ENCODE results near the gene SPEF1. TPM values are rescaled to one million over a fixed set of nuclear protein-coding genes. Genes with fewer than 3 reads are reported as not detected.

The SPEF1 gene
- total RNA-seq, 4 donors from 2014 or later, result 1.1 to 1.8 TPM; not detected in 2

DNA sequence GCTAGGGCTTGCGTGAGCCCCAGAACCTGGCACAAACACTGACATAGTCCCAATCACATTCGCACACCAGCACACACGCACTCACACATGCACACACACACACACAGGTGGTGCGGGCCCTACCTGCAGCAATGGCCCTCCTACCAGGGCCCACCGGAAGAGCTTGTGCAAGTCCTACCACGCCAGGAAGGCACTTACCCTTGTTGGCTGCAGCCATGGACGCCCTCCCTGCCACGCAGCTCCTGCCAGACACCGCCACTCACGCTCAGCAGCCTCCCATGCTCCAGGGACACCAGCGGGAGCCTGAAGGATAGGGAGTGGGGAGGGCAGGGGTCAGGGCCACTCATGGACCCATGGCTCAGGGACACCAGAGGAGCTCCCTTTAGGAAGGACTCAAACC, 21.4 kb downstream of the SPEF1 start:
- Histone ChIP-seq H3K27ac (peak overlapping the region in 2 of 4 donors; percentile 76 to 84), H3K4me1 (peaks cover 0 to 62% (median 26%) of the 10 kb centered on the region in 4 donors), H3K4me3 (no peak overlapping the region), H3K27me3 (no peaks in the 10 kb centered on the region), H3K36me3 (peaks cover 0 to 16% (median 0%) of the 10 kb centered on the region in 3 donors), H3K9me3 (no peaks in the 10 kb centered on the region)
- WGBS, 2 donors, result 65 to 92% methylated on average over 4 to 9 of the region's 11 CpGs
- no peak for DNase-seq (ENCODE audit: low spot score in 2 of 2)
- TF ChIP-seq EP300 (IDR thresholded peaks at IDR 0.05), result no peak
- TF ChIP-seq CTCF (IDR thresholded peaks at IDR 0.05), result no peak
- TF ChIP-seq POLR2A (IDR thresholded peaks at IDR 0.05), result no peak

DNA sequence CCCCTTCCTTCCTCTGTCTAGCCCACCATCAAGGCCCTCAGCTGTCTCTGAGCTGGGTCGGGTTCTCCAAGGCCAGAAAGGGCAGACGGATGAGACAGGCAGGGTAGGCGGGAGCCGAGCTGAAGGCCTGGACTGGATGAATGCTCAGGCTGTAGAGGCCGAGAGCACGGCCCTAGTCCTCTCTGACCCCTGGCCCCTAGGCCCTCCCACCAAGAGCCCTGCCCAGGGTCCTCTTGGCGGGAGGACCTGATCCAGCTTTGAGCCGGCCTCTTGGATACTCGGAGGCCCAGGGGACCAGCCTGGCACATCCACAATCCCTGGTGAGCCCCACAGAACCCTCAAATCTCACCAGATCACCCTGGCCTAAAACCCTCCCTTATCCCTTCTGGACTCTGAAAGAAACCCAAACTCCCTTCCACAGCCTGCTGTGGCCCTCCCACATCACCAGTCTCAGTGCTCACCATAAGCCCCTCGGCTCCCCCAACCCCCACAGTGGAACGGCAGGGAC, 21.9 kb downstream of the SPEF1 start:
- H3K27ac ChIP-seq, result peak overlapping the region; percentile 23 to 84 (median 57)

DNA sequence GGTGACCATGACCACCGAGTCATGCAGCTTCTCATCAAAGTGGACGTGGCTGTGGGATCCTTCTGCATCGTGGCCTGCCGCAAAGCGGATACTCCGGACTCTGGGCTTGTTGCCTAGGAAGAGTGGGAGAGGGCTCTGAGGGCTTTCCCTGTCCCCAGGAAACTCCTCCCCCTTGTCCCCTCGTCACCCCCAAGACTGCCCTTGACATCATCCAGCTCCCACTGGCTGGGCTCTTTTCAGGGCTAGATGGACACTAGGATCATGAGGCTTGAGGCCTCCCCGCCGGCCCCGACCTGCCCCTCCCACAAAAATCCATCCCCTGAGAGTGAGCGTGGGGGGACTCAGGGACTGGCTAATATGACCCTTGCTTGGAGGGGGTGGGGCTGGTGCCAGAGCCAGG, 22.7 kb downstream of the SPEF1 start:
- H3K4me1 ChIP-seq, result peaks cover 0 to 64% (median 25%) of the 10 kb centered on the region in 4 donors
- TF ChIP-seq CTCF (IDR thresholded peaks at IDR 0.05) (no peak), POLR2A (IDR thresholded peaks at IDR 0.05) (no peak), EP300 (IDR thresholded peaks at IDR 0.05) (no peak)
- no peaks in the 10 kb centered on the region for H3K27me3 ChIP-seq
- no peak for DNase-seq (ENCODE audit: low spot score in 2 of 2)
- no peak overlapping the region for H3K4me3 ChIP-seq
- peak overlapping the region; percentile 23 to 84 (median 57) for H3K27ac ChIP-seq
- H3K36me3 ChIP-seq, result peaks cover 0 to 23% (median 0%) of the 10 kb centered on the region in 3 donors
- no peaks in the 10 kb centered on the region for H3K9me3 ChIP-seq
- 27 to 45% methylated on average over 11 of the region's 11 CpGs for WGBS, 2 donors

More for the DNA sequence above, 21.9 kb downstream of the SPEF1 start:
- H3K4me3 ChIP-seq, result no peak overlapping the region
- H3K27me3 ChIP-seq, result no peaks in the 10 kb centered on the region
- peaks cover 0 to 21% (median 0%) of the 10 kb centered on the region in 3 donors for H3K36me3 ChIP-seq
- 32 to 51% methylated on average over 6 to 11 of the region's 11 CpGs for WGBS, 2 donors
- no peak for DNase-seq (ENCODE audit: low spot score in 2 of 2)
- no peaks in the 10 kb centered on the region for H3K9me3 ChIP-seq
- H3K4me1 ChIP-seq, result peaks cover 0 to 62% (median 25%) of the 10 kb centered on the region in 4 donors
- no peak for TF ChIP-seq POLR2A (IDR thresholded peaks at IDR 0.05)
- no peak for TF ChIP-seq CTCF (IDR thresholded peaks at IDR 0.05)
- TF ChIP-seq EP300 (IDR thresholded peaks at IDR 0.05), result no peak

DNA sequence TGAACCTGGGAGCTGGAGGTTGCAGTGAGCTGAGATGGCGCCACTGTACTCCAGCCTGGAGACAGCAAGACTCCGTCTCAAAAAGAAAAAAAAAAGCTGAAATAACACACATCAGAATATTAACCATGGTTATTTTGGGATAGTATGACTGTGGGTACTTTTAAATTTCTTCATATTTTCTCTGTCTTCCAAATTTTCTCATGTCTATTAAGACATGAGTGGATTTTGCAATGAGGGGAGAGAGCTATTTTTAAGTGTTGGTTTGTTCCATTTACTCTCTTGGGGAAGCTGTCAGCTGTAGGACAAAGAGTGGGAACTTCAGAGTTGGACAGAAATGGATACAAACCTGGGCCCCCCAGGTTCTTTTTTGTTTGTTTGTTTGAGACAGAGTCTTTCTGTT, 24.0 kb downstream of the SPEF1 start:
- Histone ChIP-seq H3K27me3 (no peaks in the 10 kb centered on the region), H3K36me3 (peaks cover 0 to 23% (median 0%) of the 10 kb centered on the region in 3 donors), H3K4me1 (peaks cover 0 to 74% (median 27%) of the 10 kb centered on the region in 4 donors), H3K9me3 (no peaks in the 10 kb centered on the region), H3K4me3 (no peak overlapping the region), H3K27ac (peak overlapping the region in 2 of 4 donors; percentile 76 to 84)
- no peak for TF ChIP-seq POLR2A (IDR thresholded peaks at IDR 0.05)
- peak in 1 of 2 donors; percentile 21 for TF ChIP-seq EP300 (IDR thresholded peaks at IDR 0.05)
- DNase-seq (ENCODE audit: low spot score in 2 of 2), result no peak
- WGBS, 2 donors, result 66 to 84% methylated on average over 2 of the region's 2 CpGs

- Histone ChIP-seq H3K4me1 (peaks cover 0 to 85% (median 27%) of the 10 kb centered on the region in 4 donors), H3K4me3 (no peak overlapping the region), H3K27me3 (peaks cover 0 to 5% of the 10 kb centered on the region in 2 donors), H3K9me3 (no peaks in the 10 kb centered on the region), H3K27ac (peak overlapping the region; percentile 26 to 84 (median 60)), H3K36me3 (peaks cover 0 to 34% (median 0%) of the 10 kb centered on the region in 3 donors)
- 60 to 67% methylated on average over 4 of the region's 5 CpGs for WGBS, 2 donors
- TF ChIP-seq EP300 (IDR thresholded peaks at IDR 0.05) (peak in 1 of 2 donors; percentile 73), CTCF (IDR thresholded peaks at IDR 0.05) (no peak), POLR2A (IDR thresholded peaks at IDR 0.05) (no peak)
- no peak for DNase-seq (ENCODE audit: low spot score in 2 of 2)
Measured at GRCh38 chr20:3755814-3756480, 25.3 kb downstream of the SPEF1 start.

All from tibial nerve (tissue), 4 donors.